ENCODE measurements around the gene EDEM3. TPM values are rescaled to one million over a fixed set of nuclear protein-coding genes. Genes with fewer than 3 reads are reported as not detected.
"Not testable (repeated sequence)": the region's sequence is repeated elsewhere in the genome, so short reads cannot be mapped to it uniquely, and the experiment has no call there.

The EDEM3 gene
- polyA plus RNA-seq, 10 donors: 21.8 to 31.0 (median 27.6) TPM

GRCh38 chr1:184679472-184679871 lies 75.2 kb downstream of the EDEM3 start:
- not testable (repeated sequence) for DNase-seq

GRCh38 chr1:184677344-184677743 lies 77.3 kb downstream of the EDEM3 start:
- DNase-seq: no peak

- DNase-seq: no peak
These were observed 81.4 kb downstream of the EDEM3 start for GRCh38 chr1:184673305-184673704.

- no peak for DNase-seq
These were observed 82.5 kb downstream of the EDEM3 start for GRCh38 chr1:184672013-184672726.

GRCh38 chr1:184669391-184669790 lies 85.3 kb downstream of the EDEM3 start:
- no peak for DNase-seq

- DNase-seq: no peak
These were observed 89.3 kb downstream of the EDEM3 start for GRCh38 chr1:184665360-184665759.

- no peak for DNase-seq
These were observed 90.0 kb downstream of the EDEM3 start for GRCh38 chr1:184664661-184665060.

GRCh38 chr1:184664042-184664660 lies 90.5 kb downstream of the EDEM3 start:
- peak; percentile 67 to 93 (median 83) for DNase-seq

GRCh38 chr1:184661801-184662200 lies 92.9 kb downstream of the EDEM3 start:
- no peak for DNase-seq

GRCh38 chr1:184660462-184661191 lies 94.0 kb downstream of the EDEM3 start:
- DNase-seq: no peak

GRCh38 chr1:184658055-184658454 lies 96.6 kb downstream of the EDEM3 start:
- no peak for DNase-seq

- no peak for DNase-seq
These were observed 98.4 kb downstream of the EDEM3 start for GRCh38 chr1:184656221-184656620.

- DNase-seq: no peak
These were observed 99.5 kb downstream of the EDEM3 start for GRCh38 chr1:184655185-184655584.

- DNase-seq: no peak
These were observed 104.3 kb downstream of the EDEM3 start for GRCh38 chr1:184650177-184650866.

GRCh38 chr1:184649451-184649888 lies 105.2 kb downstream of the EDEM3 start:
- DNase-seq: no peak

- no peak for DNase-seq
These were observed 105.8 kb downstream of the EDEM3 start for GRCh38 chr1:184648856-184649201.

GRCh38 chr1:184648160-184648855 lies 106.3 kb downstream of the EDEM3 start:
- DNase-seq: no peak

- no peak for DNase-seq
These were observed 107.2 kb downstream of the EDEM3 start for GRCh38 chr1:184647471-184647870.

- no peak for DNase-seq
These were observed 107.8 kb downstream of the EDEM3 start for GRCh38 chr1:184646824-184647223.

GRCh38 chr1:184646178-184646701 lies 108.4 kb downstream of the EDEM3 start:
- DNase-seq: no peak

GRCh38 chr1:184644771-184645170 lies 109.9 kb downstream of the EDEM3 start:
- no peak for DNase-seq

All from muscle of back (tissue), 11 donors.